ENCODE data around the gene GADD45B. TPM values are rescaled to one million over a fixed set of nuclear protein-coding genes. Genes with fewer than 3 reads are reported as not detected.
"Not testable (repeated sequence)": the region's sequence is repeated elsewhere in the genome, so short reads cannot be mapped to it uniquely, and the experiment has no call there.

GADD45B gene
- total RNA-seq, 1 donor from 2014 or later = 39.8 TPM

- DNase-seq (ENCODE audit: missing footprints) (peak; percentile 59), ATAC-seq (no peak)
- intact Hi-C loops (cut with DNase I) = no loop called here
Observed at GRCh38 chr19:2481466-2481865, 5.5 kb downstream of the GADD45B start.

GRCh38 chr19:2482354-2483038 lies 6.6 kb downstream of the GADD45B start:
- intact Hi-C loops (cut with DNase I) = no loop called here
- DNase-seq (ENCODE audit: missing footprints) = no peak
- no peak for ATAC-seq

- ATAC-seq (no peak), DNase-seq (ENCODE audit: missing footprints) (no peak)
- intact Hi-C loops (cut with DNase I) = no loop called here
Observed at GRCh38 chr19:2483084-2483483, 7.2 kb downstream of the GADD45B start.

- intact Hi-C loops (cut with DNase I) = no loop called here
- ATAC-seq (no peak), DNase-seq (ENCODE audit: missing footprints) (no peak)
Observed at GRCh38 chr19:2483484-2484151, 7.7 kb downstream of the GADD45B start.

- ATAC-seq = no peak
- intact Hi-C loops (cut with DNase I) = no loop called here
- DNase-seq (ENCODE audit: missing footprints) = no peak
Observed at GRCh38 chr19:2484178-2484937, 8.4 kb downstream of the GADD45B start.

GRCh38 chr19:2485428-2485827 lies 9.5 kb downstream of the GADD45B start:
- no peak for DNase-seq (ENCODE audit: missing footprints)
- intact Hi-C loops (cut with DNase I) = no loop called here
- no peak for ATAC-seq

- no peak for ATAC-seq
- no peak for DNase-seq (ENCODE audit: missing footprints)
- intact Hi-C loops (cut with DNase I) = no loop called here
Observed at GRCh38 chr19:2487090-2487489, 11.2 kb downstream of the GADD45B start.

- ATAC-seq = no peak
- peak; percentile 65 for DNase-seq (ENCODE audit: missing footprints)
- intact Hi-C loops (cut with DNase I) = no loop called here
Observed at GRCh38 chr19:2487842-2488241, 11.9 kb downstream of the GADD45B start.

- intact Hi-C loops (cut with DNase I) = no loop called here
- DNase-seq (ENCODE audit: missing footprints) (no peak), ATAC-seq (peak; percentile 15)
Observed at GRCh38 chr19:2488405-2488941, 12.5 kb downstream of the GADD45B start.

- intact Hi-C loops (cut with DNase I) = no loop called here
- DNase-seq (ENCODE audit: missing footprints) = peak; percentile 82
- peak; percentile 87 for ATAC-seq
Observed at GRCh38 chr19:2488942-2489731, 13.2 kb downstream of the GADD45B start.

- no peak for DNase-seq (ENCODE audit: missing footprints)
- ATAC-seq = no peak
- intact Hi-C loops (cut with DNase I) = no loop called here
Observed at GRCh38 chr19:2490659-2491058, 14.7 kb downstream of the GADD45B start.

GRCh38 chr19:2491130-2491801 lies 15.3 kb downstream of the GADD45B start:
- ATAC-seq (no peak), DNase-seq (ENCODE audit: missing footprints) (peak; percentile 42)
- intact Hi-C loops (cut with DNase I) = no loop called here

- intact Hi-C loops (cut with DNase I) = no loop called here
- no peak for ATAC-seq
- DNase-seq (ENCODE audit: missing footprints) = no peak
Observed at GRCh38 chr19:2492870-2493269, 16.9 kb downstream of the GADD45B start.

- DNase-seq (ENCODE audit: missing footprints); intact Hi-C loops (cut with DNase I); ATAC-seq: not testable (repeated sequence)
Observed at GRCh38 chr19:2493448-2493847, 17.5 kb downstream of the GADD45B start.

- intact Hi-C loops (cut with DNase I) = loop anchor here (2.0 kb wide), 1 partner anchor 17 kb away; the partner anchor contains the start of gene GADD45B
- DNase-seq (ENCODE audit: missing footprints) (peak; percentile 63), ATAC-seq (no peak)
Observed at GRCh38 chr19:2494084-2494446, 18.1 kb downstream of the GADD45B start.

- intact Hi-C loops (cut with DNase I) = loop anchor here (1.0 to 5.0 kb wide), 3 partner anchors 18 to 85 kb away; partner anchors contain the start of gene GADD45B
- DNase-seq (ENCODE audit: missing footprints) (peak; percentile 88), ATAC-seq (peak; percentile 80)
Observed at GRCh38 chr19:2494447-2495129, 18.7 kb downstream of the GADD45B start.

GRCh38 chr19:2495130-2495641 lies 19.3 kb downstream of the GADD45B start:
- intact Hi-C loops (cut with DNase I) = loop anchor here (1.0 to 5.0 kb wide), 3 partner anchors 18 to 84 kb away; partner anchors contain the start of gene GADD45B
- peak; percentile 87 for DNase-seq (ENCODE audit: missing footprints)
- ATAC-seq = peak; percentile 87

Measured in Right ventricle myocardium inferior (tissue), 1 donor.